Sigmoid colon (tissue), 7 donors: ENCODE data around the gene PDS5A. TPM values are rescaled to one million over a fixed set of nuclear protein-coding genes. Genes with fewer than 3 reads are reported as not detected.
"Not testable (repeated sequence)": the region's sequence is repeated elsewhere in the genome, so short reads cannot be mapped to it uniquely, and the experiment has no call there.

Source experiments
- DNase-seq: peaks from one replicate; pipeline ENCODE4 v3.0.0-alpha.2; 2019
- H3K27ac ChIP-seq, 4 donors: fragments of 200-600 bp; sonication (generic); one replicate each; pipeline ENCODE4 v1.5.1; 2016 to 2019; ENCODE audit warnings: mild to moderate bottlenecking in 1 of 4
- H3K27me3 ChIP-seq, 3 donors: fragments of 200-600 bp; sonication (generic); one replicate each; pipeline ENCODE4 v1.5.1; 2019; ENCODE audit warnings: mild to moderate bottlenecking in 1 of 3
- H3K36me3 ChIP-seq, 4 donors: fragments of 200-600 bp; sonication (generic); one replicate each; pipeline ENCODE4 v1.5.1; 2016 to 2019
- H3K4me1 ChIP-seq, 4 donors: fragments of 200-600 bp; sonication (generic); one replicate each; pipeline ENCODE4 v1.5.1; 2017 to 2019
- H3K4me3 ChIP-seq, 4 donors: fragments of 200-600 bp; sonication (generic); one replicate each; pipeline ENCODE4 v1.5.1; 2017 to 2019; ENCODE audit warnings: mild to moderate bottlenecking in 2 of 4, moderate library complexity in 1 of 4
- H3K9me3 ChIP-seq, 4 donors: fragments of 200-600 bp in 3 of 4; sonication (generic) in 3 of 4; one replicate each; pipeline versions ENCODE4 v1.5.1 to v1.6.1; 2013 to 2019
- EP300 ChIP-seq, 4 donors: sonication (generic); formaldehyde crosslinking; IDR thresholded peaks; one replicate each; pipeline ENCODE4 v1.6.1; 2017; ENCODE audit warnings: antibody characterized with exemption in 4 of 4
- POLR2A ChIP-seq, 2 donors: fragments of 450-650 bp; IDR thresholded peaks; one replicate each; pipeline ENCODE4 v1.6.1; 2016; ENCODE audit warnings: antibody characterized with exemption in 2 of 2, mild to moderate bottlenecking in 2 of 2, moderate library complexity in 2 of 2
- POLR2AphosphoS5 ChIP-seq, 4 donors: sonication (generic); formaldehyde crosslinking; IDR thresholded peaks; one replicate each; pipeline ENCODE4 v1.6.1; 2017; ENCODE audit warnings: antibody characterized with exemption in 4 of 4
- WGBS, 2 donors: extraction: QIAGEN DNeasy Blood & Tissue Kit; methylation state at CpG; one replicate each; pipeline ENCODE4 v1.1.7; 2013; 5-methylcytosine and 5-hydroxymethylcytosine counted together
- intact Hi-C: fragments of 100-400 bp; cut with DNase I; formaldehyde crosslinking; loops from one replicate; pipeline ENCODE4 v1.15.1; 2023
- polyA plus RNA-seq, 3 donors: library from polyadenylated mRNA; stranded (reverse); fragments of 200-250 nt; gene quantifications; one replicate each; pipeline ENCODE4 v1.2.3, GENCODE V29; 2013
- total RNA-seq, 4 donors: library from RNA; depleted of rRNA; stranded (reverse); fragments of >200 nt; gene quantifications; one replicate each; pipeline ENCODE4 v1.1.0, GENCODE V29; 2016
- TF ChIP-seq, protein P1 (sequence below), 4 experiments: fragments of 450-650 bp in 3 of 4; fragments of 200-600 bp in 1 of 4; IDR thresholded peaks; one replicate each; pipeline ENCODE4 v1.5.1; 2016 to 2019; ENCODE audit warnings: antibody characterized with exemption in 4 of 4, mild to moderate bottlenecking in 3 of 4, moderate library complexity in 2 of 4
- donor health status: healthy with polysubstance abuse.
- donor health status: Bipolar disorder and iron deficiency.
- donor health status: healthy.

The PDS5A gene
- total and polyA plus RNA-seq, 7 donors, result 16.8 to 69.6 (median 57.1) TPM

DNA sequence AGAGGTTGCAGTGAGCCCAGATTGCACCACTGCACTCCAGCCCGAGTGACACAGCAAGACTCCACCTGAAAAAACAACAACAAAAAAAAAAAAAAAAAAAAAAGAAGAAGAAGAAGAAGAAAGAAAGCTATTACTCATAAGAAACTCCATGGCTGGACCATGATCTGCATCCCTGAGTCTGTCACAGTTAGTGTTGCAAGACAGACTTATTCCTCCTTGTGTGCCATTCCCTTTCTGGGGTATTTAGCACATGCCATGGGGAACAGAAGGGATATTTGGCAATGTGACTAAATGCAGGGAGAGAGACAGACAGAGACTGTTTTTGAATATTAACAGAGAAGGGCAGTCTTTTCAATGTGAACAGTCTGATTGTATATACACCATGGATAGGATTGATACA lies 16.7 kb upstream of the PDS5A start:
- TF ChIP-seq, protein P1, sequence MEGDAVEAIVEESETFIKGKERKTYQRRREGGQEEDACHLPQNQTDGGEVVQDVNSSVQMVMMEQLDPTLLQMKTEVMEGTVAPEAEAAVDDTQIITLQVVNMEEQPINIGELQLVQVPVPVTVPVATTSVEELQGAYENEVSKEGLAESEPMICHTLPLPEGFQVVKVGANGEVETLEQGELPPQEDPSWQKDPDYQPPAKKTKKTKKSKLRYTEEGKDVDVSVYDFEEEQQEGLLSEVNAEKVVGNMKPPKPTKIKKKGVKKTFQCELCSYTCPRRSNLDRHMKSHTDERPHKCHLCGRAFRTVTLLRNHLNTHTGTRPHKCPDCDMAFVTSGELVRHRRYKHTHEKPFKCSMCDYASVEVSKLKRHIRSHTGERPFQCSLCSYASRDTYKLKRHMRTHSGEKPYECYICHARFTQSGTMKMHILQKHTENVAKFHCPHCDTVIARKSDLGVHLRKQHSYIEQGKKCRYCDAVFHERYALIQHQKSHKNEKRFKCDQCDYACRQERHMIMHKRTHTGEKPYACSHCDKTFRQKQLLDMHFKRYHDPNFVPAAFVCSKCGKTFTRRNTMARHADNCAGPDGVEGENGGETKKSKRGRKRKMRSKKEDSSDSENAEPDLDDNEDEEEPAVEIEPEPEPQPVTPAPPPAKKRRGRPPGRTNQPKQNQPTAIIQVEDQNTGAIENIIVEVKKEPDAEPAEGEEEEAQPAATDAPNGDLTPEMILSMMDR (IDR thresholded peaks at IDR 0.05), result no peak
- TF ChIP-seq POLR2AphosphoS5 (IDR thresholded peaks at IDR 0.05), result no peak
- TF ChIP-seq EP300 (IDR thresholded peaks at IDR 0.05), result no peak
- no peak for TF ChIP-seq POLR2A (IDR thresholded peaks at IDR 0.05)
- 43 to 76% methylated on average over 1 of the region's 1 CpG for WGBS, 2 donors

DNA sequence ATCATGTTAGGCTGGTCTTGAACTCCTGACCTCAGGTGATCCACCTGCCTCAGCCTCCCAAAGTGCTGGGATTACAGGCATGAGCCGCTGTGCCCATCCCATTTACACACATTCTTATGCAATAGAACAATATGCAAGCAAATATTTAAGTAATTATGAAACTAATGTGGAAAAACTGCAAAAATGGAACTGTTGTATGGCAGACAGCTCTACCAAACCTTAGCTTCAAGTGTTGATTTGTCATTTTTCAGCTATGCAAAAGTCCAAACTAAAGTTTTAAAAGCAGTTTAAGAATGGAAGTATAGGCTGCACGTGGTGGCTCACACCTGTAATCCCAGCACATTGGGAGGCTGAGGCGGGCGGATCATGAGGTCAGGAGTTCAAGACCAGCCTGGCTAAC lies 11.7 kb upstream of the PDS5A start:
- intact Hi-C loops, H3K27me3 ChIP-seq, H3K9me3 ChIP-seq, H3K4me3 ChIP-seq, H3K36me3 ChIP-seq, H3K27ac ChIP-seq, H3K4me1 ChIP-seq, DNase-seq: not testable (repeated sequence)
- WGBS, 2 donors, result 91% methylated on average over 4 of the region's 4 CpGs

More for the DNA sequence above, 16.7 kb upstream of the PDS5A start:
- H3K27ac ChIP-seq, result no peak overlapping the region
- no peaks in the 10 kb centered on the region for H3K36me3 ChIP-seq
- intact Hi-C loops, result no loop called here
- H3K4me1 ChIP-seq, result no peaks in the 10 kb centered on the region
- no peaks in the 10 kb centered on the region for H3K9me3 ChIP-seq
- DNase-seq, result no peak
- H3K27me3 ChIP-seq, result no peaks in the 10 kb centered on the region
- H3K4me3 ChIP-seq, result no peak overlapping the region

DNA sequence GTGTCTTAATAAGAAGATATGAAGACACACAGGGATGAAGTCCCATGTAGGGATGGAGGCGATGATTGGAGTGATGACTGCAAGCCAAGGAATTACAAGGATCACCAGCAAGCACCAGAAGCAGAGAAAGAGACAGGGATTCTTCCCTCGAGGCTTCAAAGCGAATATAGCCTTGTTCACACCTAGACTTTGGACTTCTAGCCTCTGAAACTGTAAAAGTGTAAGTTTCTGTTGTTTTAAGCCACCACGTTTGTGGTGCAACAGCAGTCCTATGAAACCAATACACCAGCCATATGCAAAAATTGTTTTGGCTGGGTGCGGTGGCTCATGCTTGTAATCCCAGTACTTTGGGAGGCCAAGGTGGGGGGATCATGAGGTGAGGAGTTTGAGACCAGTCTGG lies 9.8 kb upstream of the PDS5A start:
- Histone ChIP-seq H3K4me1 (no peaks in the 10 kb centered on the region), H3K27me3 (no peaks in the 10 kb centered on the region), H3K9me3 (no peaks in the 10 kb centered on the region), H3K36me3 (no peaks in the 10 kb centered on the region), H3K27ac (no peak overlapping the region), H3K4me3 (no peak overlapping the region)
- no peak for DNase-seq
- 40 to 64% methylated on average over 5 of the region's 5 CpGs for WGBS, 2 donors
- TF ChIP-seq EP300 (IDR thresholded peaks at IDR 0.05), result no peak
- TF ChIP-seq POLR2AphosphoS5 (IDR thresholded peaks at IDR 0.05), result no peak
- TF ChIP-seq, protein P1 (IDR thresholded peaks at IDR 0.05), result no peak
- no peak for TF ChIP-seq POLR2A (IDR thresholded peaks at IDR 0.05)
- intact Hi-C loops, result no loop called here

DNA sequence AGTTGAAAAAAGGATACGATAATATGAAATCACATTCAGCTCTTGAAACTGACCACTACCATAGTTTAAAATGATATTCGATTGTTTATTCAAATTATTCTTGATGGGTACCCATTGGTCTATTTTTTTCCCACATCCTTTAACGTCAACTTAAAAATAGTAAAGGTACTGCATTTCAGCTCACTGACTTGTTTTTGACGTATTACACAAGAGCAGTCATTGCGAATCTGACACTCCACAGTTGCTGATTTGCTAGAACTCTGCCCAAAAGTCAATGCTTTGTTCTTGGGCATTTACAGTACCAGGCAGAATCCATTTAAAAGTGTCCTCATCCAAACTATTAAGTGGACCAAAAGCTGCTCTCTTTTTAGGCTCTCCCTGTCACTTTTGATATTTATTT lies 1.2 kb upstream of the PDS5A start:
- Histone ChIP-seq H3K4me3 (no peak overlapping the region), H3K9me3 (no peaks in the 10 kb centered on the region), H3K36me3 (peaks cover 0 to 16% (median 8%) of the 10 kb centered on the region in 4 donors), H3K4me1 (peaks cover 0 to 28% (median 22%) of the 10 kb centered on the region in 4 donors), H3K27me3 (no peaks in the 10 kb centered on the region), H3K27ac (peak overlapping the region in 2 of 4 donors; percentile 96 to 97)
- TF ChIP-seq EP300 (IDR thresholded peaks at IDR 0.05) (no peak), POLR2AphosphoS5 (IDR thresholded peaks at IDR 0.05) (no peak), POLR2A (IDR thresholded peaks at IDR 0.05) (no peak)
- TF ChIP-seq, protein P1 (IDR thresholded peaks at IDR 0.05), result no peak
- no peak for DNase-seq
- WGBS, 2 donors, result 84 to 94% methylated on average over 5 of the region's 5 CpGs
- intact Hi-C loops, result loop anchor here (1.0 to 5.0 kb wide), 3 partner anchors 62 to 932 kb away; no protein-coding TSS in a partner anchor

DNA sequence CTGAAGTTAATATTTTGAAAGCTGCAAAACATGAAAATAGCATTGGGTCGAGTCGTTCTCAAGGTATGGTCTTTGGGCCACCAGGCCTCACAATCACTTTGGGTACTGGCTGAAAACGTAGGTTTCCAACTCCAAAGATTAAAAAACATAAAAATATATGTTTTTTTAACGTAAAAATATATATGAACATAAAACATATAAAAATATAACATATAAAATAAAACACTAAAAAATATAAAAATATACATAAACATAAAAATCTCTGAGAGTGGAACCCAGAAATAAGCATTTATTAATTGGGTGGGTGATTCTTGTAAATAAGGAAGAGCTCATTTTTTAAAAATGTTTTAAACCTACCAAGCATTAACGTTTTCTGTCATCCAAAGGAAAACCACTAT lies 666 bp upstream of the PDS5A start:
- Histone ChIP-seq H3K27me3 (no peaks in the 10 kb centered on the region), H3K4me3 (peak overlapping the region; percentile 24 to 99 (median 82)), H3K9me3 (no peaks in the 10 kb centered on the region), H3K36me3 (peaks cover 0 to 21% (median 9%) of the 10 kb centered on the region in 4 donors), H3K4me1 (peaks cover 0 to 28% (median 25%) of the 10 kb centered on the region in 4 donors), H3K27ac (peak overlapping the region; percentile 95 to 98 (median 96))
- intact Hi-C loops, result loop anchor here (1.0 to 5.0 kb wide), 3 partner anchors 61 to 931 kb away; no protein-coding TSS in a partner anchor
- DNase-seq, result no peak
- TF ChIP-seq, protein P1 (IDR thresholded peaks at IDR 0.05), result no peak
- TF ChIP-seq EP300 (IDR thresholded peaks at IDR 0.05), result no peak
- no peak for TF ChIP-seq POLR2A (IDR thresholded peaks at IDR 0.05)
- TF ChIP-seq POLR2AphosphoS5 (IDR thresholded peaks at IDR 0.05), result no peak
- WGBS, 2 donors, result 21 to 25% methylated on average over 5 of the region's 5 CpGs
